GM19035 (cell line): ENCODE measurements around the gene ARHGDIA.

Experiments used
- ATAC-seq: cut with Tn5 transposase; IDR thresholded peaks from one replicate; pipeline ENCODE4 v1.9.1; 2021; ENCODE audit not compliant: unreplicated experiment

Gene ARHGDIA

GRCh38 chr17:81888988-81889595, 18.0 kb upstream of the ARHGDIA start:
- ATAC-seq: no peak

GRCh38 chr17:81888105-81888987, 17.2 kb upstream of the ARHGDIA start:
- no peak for ATAC-seq

- ATAC-seq: no peak
These were observed 14.9 kb upstream of the ARHGDIA start for GRCh38 chr17:81885869-81886548.

- no peak for ATAC-seq
These were observed 14.3 kb upstream of the ARHGDIA start for GRCh38 chr17:81885454-81885853.

- ATAC-seq: no peak
These were observed 13.8 kb upstream of the ARHGDIA start for GRCh38 chr17:81884968-81885367.

GRCh38 chr17:81884520-81884919, 13.4 kb upstream of the ARHGDIA start:
- no peak for ATAC-seq

GRCh38 chr17:81879121-81879520, 8.0 kb upstream of the ARHGDIA start:
- no peak for ATAC-seq

GRCh38 chr17:81878294-81878693, 7.2 kb upstream of the ARHGDIA start:
- ATAC-seq: no peak

GRCh38 chr17:81877569-81877968, 6.4 kb upstream of the ARHGDIA start:
- ATAC-seq: no peak

GRCh38 chr17:81871387-81872230, 472 bp upstream of the ARHGDIA start:
- ATAC-seq: peak; percentile 11

GRCh38 chr17:81870131-81870980, 781 bp downstream of the ARHGDIA start:
- peak; percentile 12 for ATAC-seq

- no peak for ATAC-seq
These were observed 1.7 kb downstream of the ARHGDIA start for GRCh38 chr17:81869221-81870130.

GRCh38 chr17:81868674-81869220, 2.4 kb downstream of the ARHGDIA start:
- no peak for ATAC-seq

GRCh38 chr17:81867991-81868673, 3.0 kb downstream of the ARHGDIA start:
- ATAC-seq: no peak

- ATAC-seq: no peak
These were observed 3.8 kb downstream of the ARHGDIA start for GRCh38 chr17:81867170-81867990.

GRCh38 chr17:81866440-81867169, 4.5 kb downstream of the ARHGDIA start:
- ATAC-seq: no peak
